Memory B cell (primary cell): Measurements from ENCODE around the gene OR13J1.
A peak's percentile ranks its signal among the peaks of the same experiment; 100 is the strongest.

Experiments
- ATAC-seq: fragments of 150-1000 bp; cut with Tn5 transposase; 2 replicates; pipeline ENCODE4 v1.10.0; 2021; ENCODE audit warnings: low read depth, mild to moderate bottlenecking, moderate library complexity
- DNase-seq, 2 donors: peaks; one replicate each; pipeline ENCODE4 v3.0.0; 2022; ENCODE audit warnings: low spot score in 2 of 2
- H3K27ac Mint-ChIP-seq: one replicate; pipeline ENCODE4 v1.8.0; 2022; ENCODE audit warnings: mild to moderate bottlenecking, moderate library complexity, mixed read lengths
- H3K27me3 Mint-ChIP-seq: one replicate; pipeline ENCODE4 v1.8.0; 2022; ENCODE audit warnings: mixed read lengths
- H3K36me3 Mint-ChIP-seq: one replicate; pipeline ENCODE4 v1.8.0; 2022; ENCODE audit warnings: mild to moderate bottlenecking, mixed read lengths
- H3K4me1 Mint-ChIP-seq: one replicate; pipeline ENCODE4 v1.8.0; 2022; ENCODE audit warnings: mixed read lengths
- H3K4me3 Mint-ChIP-seq: one replicate; pipeline ENCODE4 v1.8.0; 2022; ENCODE audit warnings: mild to moderate bottlenecking, moderate library complexity, mixed read lengths
- H3K9me3 Mint-ChIP-seq: one replicate; pipeline ENCODE4 v1.8.0; 2022; ENCODE audit warnings: mixed read lengths

OR13J1 gene

DNA sequence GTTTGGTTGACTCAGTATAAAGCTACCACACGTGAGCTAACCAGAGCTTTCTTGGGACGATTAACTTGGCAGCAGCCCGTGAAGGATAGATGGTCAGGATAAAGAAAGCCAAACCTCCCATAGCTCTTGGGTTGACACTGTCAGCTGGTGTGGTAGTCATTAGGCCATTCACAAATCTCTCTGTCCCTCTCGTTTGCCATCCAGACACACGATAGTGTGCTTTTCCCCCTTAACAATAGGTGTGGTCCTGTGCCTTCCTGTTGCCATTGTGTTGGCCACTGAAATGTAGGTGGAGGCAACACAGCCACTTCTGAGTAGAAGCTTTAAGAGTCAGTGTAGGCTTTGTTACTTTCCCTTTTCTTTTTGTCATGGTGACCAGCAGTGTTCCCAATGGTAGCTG is 11.7 kb downstream of the OR13J1 start:
- no peak overlapping the region for H3K4me3 Mint-ChIP-seq
- peaks cover 4% of the 10 kb centered on the region for H3K4me1 Mint-ChIP-seq
- H3K9me3 Mint-ChIP-seq: no peaks in the 10 kb centered on the region

DNA sequence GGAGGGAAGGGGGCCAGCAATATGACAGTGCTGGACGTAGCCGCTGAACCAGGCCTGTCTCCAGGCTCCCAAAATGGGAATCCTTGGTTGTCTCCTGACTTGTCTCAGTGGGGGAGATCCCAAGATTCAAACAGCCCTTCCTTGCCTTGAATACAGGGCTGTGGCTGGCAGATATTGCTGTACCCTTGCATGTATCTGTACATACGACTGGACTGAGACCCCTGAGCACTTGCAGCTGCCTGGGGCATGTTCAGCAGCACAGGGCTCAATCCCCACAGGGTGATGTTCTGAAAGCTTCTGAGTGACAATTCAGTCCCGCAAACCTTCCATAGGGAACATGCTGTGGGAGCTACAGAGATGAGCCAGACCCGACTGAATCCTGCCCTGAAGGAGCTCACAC is 13.3 kb downstream of the OR13J1 start:
- ATAC-seq (no peak), DNase-seq (no peak)
- H3K9me3 Mint-ChIP-seq: no peaks in the 10 kb centered on the region
- H3K36me3 Mint-ChIP-seq: no peaks in the 10 kb centered on the region
- peaks cover 4% of the 10 kb centered on the region for H3K4me1 Mint-ChIP-seq
- no peak overlapping the region for H3K27ac Mint-ChIP-seq
- H3K4me3 Mint-ChIP-seq: no peak overlapping the region
- peaks cover 8% of the 10 kb centered on the region for H3K27me3 Mint-ChIP-seq

More for the DNA sequence above, 11.7 kb downstream of the OR13J1 start:
- ATAC-seq: no peak
- Mint-ChIP-seq H3K27ac (no peak overlapping the region), H3K27me3 (peaks cover 15% of the 10 kb centered on the region), H3K36me3 (no peaks in the 10 kb centered on the region)
- no peak for DNase-seq

DNA sequence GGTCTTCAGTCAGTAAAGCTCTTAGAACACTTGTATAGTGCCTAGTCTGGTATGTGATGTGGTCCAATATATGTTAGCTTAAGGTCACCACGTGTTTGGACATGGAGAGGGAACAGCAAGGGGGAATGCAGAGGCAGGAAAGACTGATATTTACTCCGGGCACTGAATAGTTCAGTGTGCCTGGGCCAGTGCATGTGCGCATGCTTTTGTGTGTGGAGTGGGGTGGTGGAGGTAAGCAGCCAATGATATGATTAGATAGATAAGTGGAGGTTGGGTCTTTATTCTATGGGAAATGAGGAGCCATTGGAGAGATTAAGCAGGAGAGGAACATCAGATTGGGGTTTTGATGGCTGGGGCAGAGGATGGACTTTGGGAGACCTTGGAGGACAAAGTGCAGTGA is 14.0 kb downstream of the OR13J1 start:
- peaks cover 1% of the 10 kb centered on the region for H3K4me1 Mint-ChIP-seq
- ATAC-seq (no peak), DNase-seq (no peak)
- peaks cover 2% of the 10 kb centered on the region for H3K27me3 Mint-ChIP-seq
- H3K4me3 Mint-ChIP-seq: no peak overlapping the region
- no peaks in the 10 kb centered on the region for H3K36me3 Mint-ChIP-seq
- no peaks in the 10 kb centered on the region for H3K9me3 Mint-ChIP-seq
- no peak overlapping the region for H3K27ac Mint-ChIP-seq

DNA sequence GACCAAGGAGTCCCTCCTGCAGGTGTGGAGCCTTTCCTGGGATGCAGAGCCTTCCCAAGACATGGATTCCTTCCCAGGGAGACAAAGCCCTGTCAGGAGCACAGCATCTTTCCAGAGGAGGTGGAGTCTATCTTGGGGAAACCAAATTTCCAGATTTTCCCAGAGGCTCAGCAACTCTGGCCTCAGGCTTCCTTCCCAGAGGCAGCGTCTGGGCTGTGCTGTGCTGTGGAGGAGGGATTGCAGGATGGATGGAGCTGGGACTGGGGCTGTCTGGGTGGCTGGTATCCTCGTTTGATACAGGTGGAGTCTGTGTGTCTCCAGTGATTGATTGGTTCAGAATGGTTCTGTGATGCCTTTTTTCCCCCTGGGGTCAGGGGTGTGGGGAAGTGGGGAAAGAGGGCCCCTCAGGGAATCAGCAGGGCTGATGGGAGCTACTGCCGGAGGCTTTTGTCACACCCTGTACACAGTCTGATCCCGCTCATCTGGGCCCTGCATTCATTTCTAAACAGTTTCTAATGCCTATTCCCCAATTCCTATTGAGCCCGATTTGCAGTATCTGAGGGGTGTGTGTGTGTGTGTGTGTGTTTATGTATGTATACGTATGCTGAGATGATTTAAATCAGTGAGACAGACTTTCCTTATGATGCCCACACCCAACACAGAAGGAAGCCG is 16.0 kb downstream of the OR13J1 start:
- Mint-ChIP-seq H3K27me3 (no peaks in the 10 kb centered on the region), H3K4me1 (no peaks in the 10 kb centered on the region), H3K4me3 (no peak overlapping the region), H3K9me3 (no peaks in the 10 kb centered on the region), H3K27ac (no peak overlapping the region), H3K36me3 (no peaks in the 10 kb centered on the region)
- no peak for DNase-seq
- ATAC-seq: no peak

DNA sequence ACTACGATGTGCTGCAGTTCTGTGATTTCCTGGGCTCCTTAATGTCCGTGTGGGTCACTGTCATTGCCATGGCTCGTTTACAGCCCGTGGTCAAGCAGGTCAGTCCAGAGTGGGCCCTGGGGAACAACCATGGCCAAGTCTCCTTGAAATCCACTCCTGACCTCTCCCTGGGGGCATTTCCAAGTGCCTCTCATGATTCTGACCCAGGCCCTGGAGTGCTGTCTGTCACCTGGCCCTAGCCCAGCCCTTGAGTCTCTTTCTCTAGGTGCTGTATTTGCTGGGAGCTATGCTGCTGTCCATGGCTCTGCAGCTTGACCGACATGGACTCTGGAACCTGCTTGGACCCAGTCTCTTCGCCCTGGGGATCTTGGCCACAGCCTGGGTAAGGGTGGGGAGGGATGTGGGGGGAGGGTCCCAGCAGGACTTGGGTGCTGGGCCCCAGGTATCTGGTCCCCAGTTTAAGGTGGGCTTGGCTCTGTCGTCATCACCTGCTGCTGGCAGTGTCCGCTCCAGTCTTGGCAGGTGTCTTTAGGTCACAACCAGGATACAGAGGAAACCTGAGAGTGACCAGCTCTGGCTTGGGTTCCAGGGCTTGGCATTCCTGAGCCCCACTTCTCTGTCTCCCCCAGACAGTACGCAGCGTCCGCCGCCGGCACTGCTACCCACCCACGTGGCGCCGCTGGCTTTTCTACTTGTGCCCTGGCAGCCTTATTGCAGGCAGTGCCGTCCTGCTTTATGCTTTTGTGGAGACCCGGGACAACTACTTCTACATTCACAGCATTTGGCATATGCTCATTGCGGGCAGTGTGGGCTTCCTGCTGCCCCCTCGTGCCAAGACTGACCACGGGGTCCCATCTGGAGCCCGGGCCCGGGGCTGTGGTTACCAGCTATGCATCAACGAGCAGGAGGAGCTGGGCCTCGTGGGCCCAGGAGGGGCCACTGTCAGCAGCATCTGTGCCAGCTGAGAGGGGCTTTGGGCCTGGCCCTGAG is 17.0 kb downstream of the OR13J1 start:
- no peak for ATAC-seq
- no peaks in the 10 kb centered on the region for H3K9me3 Mint-ChIP-seq
- no peak for DNase-seq
- no peaks in the 10 kb centered on the region for H3K36me3 Mint-ChIP-seq
- no peaks in the 10 kb centered on the region for H3K27me3 Mint-ChIP-seq
- H3K4me3 Mint-ChIP-seq: no peak overlapping the region
- H3K27ac Mint-ChIP-seq: no peak overlapping the region
- H3K4me1 Mint-ChIP-seq: peaks cover 7% of the 10 kb centered on the region

DNA sequence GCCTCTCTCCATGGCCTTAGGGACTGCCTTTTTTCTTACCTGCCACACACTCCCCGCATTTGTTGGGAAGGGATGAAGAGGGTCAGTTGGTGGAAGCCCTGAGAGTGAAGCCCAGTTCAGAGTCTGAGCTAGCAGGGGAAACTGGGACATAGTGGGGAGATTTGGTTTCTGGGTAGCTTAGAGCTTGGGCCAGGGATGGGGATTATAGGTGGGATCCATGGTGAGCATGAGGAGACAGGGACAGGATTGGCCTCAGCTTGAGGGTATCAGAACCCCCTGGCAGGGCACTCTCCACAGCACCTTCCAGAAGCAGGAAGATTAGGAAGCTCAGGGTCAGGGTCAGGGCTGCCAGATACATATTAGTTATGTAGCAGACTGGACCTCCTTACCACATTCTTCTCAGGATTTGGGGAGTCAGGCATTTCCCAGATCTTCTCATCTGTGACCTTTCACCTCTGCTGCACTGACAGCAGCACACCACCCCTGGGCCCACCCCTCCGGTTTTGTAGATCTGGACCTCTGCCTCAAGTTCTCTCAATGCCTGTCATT is 17.9 kb downstream of the OR13J1 start:
- DNase-seq (no peak), ATAC-seq (no peak)
- Mint-ChIP-seq H3K36me3 (peaks cover under 1% of the 10 kb centered on the region), H3K4me3 (no peak overlapping the region), H3K27me3 (no peaks in the 10 kb centered on the region), H3K27ac (no peak overlapping the region), H3K4me1 (peaks cover 15% of the 10 kb centered on the region), H3K9me3 (no peaks in the 10 kb centered on the region)

DNA sequence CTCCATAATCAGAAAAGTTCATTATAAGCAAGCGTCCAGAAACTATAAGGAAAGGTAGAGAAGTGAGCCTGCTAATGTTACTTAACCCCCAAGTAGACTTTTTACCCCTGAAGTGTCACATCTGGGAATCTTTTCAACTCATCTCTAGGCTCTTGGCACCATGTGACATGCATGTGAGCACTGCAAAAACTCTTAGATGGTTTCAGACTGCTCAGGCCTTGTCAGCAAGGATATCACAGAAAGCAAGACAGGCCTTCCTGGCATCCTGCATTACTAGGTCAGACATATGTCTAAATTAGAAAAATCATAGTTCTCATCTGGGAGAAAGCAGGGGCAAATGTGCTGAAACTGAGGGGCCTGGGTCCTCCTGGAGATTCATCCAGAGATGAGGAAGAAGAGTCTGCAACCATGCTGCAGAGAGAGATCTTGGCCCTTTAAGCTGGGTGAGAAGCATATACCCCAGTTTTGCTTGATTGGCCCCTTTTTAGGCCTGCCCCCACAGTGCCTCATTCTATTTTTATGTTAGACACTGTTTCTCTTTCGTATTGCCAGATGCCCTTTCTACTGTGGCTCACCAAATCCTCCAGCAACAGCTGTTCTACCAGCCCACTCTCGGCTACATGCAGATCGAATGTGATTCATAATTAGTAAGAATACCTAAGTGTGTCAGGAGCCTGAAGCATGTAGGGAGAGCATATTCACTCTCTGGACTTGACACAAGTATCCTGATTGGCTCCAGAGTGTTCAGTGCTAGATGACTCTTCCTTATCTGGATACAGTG is 22.2 kb downstream of the OR13J1 start:
- Mint-ChIP-seq H3K36me3 (peaks cover 2% of the 10 kb centered on the region), H3K9me3 (no peaks in the 10 kb centered on the region), H3K27ac (peak overlapping the region; percentile 62), H3K27me3 (no peaks in the 10 kb centered on the region), H3K4me1 (peaks cover 38% of the 10 kb centered on the region), H3K4me3 (peak overlapping the region; percentile 38)
- DNase-seq (peak in 1 of 2 donors; percentile 23), ATAC-seq (peak; percentile 64)

DNA sequence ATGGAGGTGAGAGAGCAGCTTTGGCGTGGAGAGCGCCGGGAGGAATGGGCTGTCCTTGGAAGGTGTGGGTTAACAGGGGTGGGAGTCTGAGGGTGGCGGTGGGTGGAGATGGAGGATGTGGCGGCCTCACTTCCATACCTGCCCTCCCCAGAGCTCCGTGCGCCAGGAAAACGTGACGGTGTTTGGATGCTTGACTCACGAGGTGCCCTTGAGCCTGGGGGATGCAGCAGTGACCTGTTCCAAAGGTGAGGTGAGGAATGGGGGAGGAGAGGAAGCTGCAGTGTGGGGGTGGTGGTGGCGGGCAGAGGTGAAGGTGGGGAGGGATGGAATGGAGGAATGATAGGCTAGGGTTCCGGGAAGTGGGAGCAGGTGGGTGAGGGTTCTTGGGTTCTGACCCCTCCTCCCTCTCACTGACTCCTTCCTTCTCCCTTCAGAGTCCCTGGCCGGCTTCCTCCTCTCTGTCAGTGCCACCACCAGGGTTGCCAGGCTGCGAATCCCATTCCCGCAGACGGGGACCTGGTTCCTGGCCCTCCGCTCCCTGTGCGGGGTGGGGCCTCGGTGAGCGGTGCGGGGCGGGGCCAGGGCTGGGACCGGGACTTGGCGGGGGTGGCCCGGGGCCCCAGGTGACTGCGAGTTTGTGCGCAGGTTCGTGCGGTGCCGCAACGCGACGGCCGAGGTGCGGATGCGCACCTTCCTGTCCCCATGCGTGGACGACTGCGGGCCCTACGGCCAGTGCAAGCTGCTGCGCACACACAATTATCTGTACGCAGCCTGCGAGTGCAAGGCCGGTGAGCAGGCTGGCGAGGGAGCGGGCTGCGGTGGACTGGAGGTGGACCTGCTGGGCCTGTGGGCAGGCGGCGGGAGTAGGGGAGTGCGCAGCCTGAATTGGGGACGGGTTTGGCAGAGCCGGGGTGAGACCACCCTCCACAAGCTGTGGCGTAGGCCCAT is 24.1 kb downstream of the OR13J1 start:
- H3K4me1 Mint-ChIP-seq: peaks cover 47% of the 10 kb centered on the region
- no peaks in the 10 kb centered on the region for H3K9me3 Mint-ChIP-seq
- peak overlapping the region; percentile 48 for H3K27ac Mint-ChIP-seq
- DNase-seq: no peak
- ATAC-seq: no peak
- H3K36me3 Mint-ChIP-seq: peaks cover 2% of the 10 kb centered on the region
- H3K4me3 Mint-ChIP-seq: peak overlapping the region; percentile 49
- H3K27me3 Mint-ChIP-seq: no peaks in the 10 kb centered on the region

DNA sequence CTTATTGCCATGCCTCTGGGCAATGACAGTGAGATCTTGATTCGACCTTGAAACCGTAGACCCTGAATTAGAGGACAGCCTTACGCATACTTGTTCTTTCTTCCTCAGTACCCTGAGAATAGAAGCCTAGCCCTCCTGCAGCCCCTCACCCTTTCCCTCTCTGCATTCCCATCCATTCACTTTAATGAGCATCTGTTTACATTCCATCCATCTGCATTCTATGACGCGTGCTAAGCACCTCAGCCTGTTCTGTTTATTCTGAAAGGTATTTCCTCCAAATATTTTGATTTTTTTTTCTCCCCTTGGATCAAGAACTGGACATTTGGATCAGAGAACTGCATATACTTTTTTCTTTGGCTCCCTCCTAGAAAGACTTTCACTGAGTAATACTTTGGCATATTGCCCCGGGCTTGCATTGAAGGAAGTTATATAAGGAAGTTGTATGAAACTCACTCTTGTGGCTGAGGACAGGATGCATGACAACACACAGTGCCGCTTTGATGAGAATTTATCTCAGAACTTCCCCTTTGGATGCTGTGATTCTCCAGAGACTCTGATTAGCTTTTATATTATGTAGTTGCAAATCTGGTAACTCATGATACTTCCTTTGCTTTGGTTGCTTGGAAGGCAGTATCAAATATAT is 25.5 kb downstream of the OR13J1 start:
- H3K27ac Mint-ChIP-seq: peak overlapping the region; percentile 48
- H3K4me3 Mint-ChIP-seq: peak overlapping the region; percentile 45
- H3K36me3 Mint-ChIP-seq: peaks cover 2% of the 10 kb centered on the region
- peaks cover 54% of the 10 kb centered on the region for H3K4me1 Mint-ChIP-seq
- ATAC-seq (peak; percentile 92), DNase-seq (peak in 1 of 2 donors; percentile 56)
- H3K9me3 Mint-ChIP-seq: no peaks in the 10 kb centered on the region
- no peaks in the 10 kb centered on the region for H3K27me3 Mint-ChIP-seq

DNA sequence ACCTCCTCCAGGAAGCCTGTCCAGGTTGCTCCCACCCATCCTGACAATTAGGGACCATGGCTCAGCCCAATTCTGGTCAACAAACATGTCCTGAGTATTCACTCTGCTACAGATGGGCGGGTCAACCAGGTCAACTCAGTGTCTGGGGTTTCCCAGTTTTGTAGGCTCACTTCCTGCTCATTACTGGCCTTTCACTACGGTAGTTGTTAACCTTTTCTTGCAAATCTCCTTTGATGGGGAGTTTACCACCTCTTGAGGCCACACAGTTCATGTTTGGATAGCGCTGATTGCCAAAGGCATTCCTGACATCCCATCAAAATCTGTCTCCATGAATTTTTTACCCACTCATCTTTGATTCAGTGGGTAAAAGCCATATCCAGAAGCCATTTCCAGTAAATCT is 27.4 kb downstream of the OR13J1 start:
- Mint-ChIP-seq H3K36me3 (peaks cover 2% of the 10 kb centered on the region), H3K4me3 (no peak overlapping the region), H3K9me3 (no peaks in the 10 kb centered on the region), H3K4me1 (peaks cover 44% of the 10 kb centered on the region), H3K27me3 (no peaks in the 10 kb centered on the region), H3K27ac (peak overlapping the region; percentile 81)
- DNase-seq: no peak
- ATAC-seq: peak; percentile 27

DNA sequence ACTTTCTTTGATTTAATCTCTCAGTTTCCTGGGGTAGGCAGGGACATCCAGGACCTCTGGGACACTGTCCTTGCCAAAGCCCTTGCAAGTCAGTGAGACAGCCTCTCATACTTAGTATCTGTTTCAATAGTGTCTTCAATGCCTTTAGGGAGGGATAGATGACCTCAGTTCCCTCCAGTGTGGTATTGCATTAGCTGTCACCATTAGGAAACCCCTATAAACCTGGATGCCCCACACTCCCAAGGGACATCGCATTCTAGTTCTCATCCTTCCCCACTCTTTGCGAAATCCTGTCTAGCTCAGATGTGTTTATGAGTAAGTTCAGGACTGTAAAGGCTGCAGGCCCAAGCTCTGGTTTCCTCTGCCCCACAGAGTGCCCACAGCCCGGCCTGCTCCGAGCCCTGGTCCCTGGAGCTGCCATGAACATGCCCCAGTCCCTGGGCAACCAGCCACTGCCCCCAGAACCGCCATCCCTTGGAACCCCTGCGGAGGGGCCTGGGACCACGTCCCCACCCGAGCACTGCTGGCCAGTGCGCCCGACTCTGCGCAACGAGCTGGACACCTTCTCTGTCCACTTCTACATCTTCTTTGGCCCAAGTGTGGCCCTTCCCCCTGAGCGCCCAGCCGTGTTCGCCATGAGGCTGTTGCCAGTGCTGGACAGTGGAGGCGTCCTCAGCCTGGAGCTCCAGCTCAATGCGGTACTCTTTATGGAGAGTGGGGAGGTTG is 28.0 kb downstream of the OR13J1 start:
- H3K9me3 Mint-ChIP-seq: no peaks in the 10 kb centered on the region
- no peak overlapping the region for H3K4me3 Mint-ChIP-seq
- peak overlapping the region; percentile 81 for H3K27ac Mint-ChIP-seq
- no peaks in the 10 kb centered on the region for H3K27me3 Mint-ChIP-seq
- DNase-seq: no peak
- no peak for ATAC-seq
- no peaks in the 10 kb centered on the region for H3K36me3 Mint-ChIP-seq
- peaks cover 38% of the 10 kb centered on the region for H3K4me1 Mint-ChIP-seq

DNA sequence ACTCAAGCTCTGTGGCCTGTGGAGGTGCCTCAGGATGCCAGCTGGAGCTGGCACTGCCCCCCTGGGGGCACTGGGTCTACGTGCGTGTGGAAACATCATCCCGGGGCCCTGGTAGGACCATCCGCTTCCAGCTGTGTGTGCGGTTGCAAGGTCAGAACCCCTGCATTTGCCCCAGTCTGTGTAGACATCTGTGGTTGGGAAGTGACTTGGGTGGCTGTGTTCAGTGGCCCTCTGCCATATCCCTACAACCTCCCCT is 28.6 kb downstream of the OR13J1 start:
- Mint-ChIP-seq H3K9me3 (no peaks in the 10 kb centered on the region), H3K27me3 (no peaks in the 10 kb centered on the region), H3K36me3 (no peaks in the 10 kb centered on the region), H3K27ac (no peak overlapping the region), H3K4me1 (peaks cover 35% of the 10 kb centered on the region), H3K4me3 (no peak overlapping the region)
- DNase-seq: no peak
- no peak for ATAC-seq
